Midbrain (tissue), 1 donor: ENCODE results near the gene INPP5E.
A peak's percentile ranks its signal among the peaks of the same experiment; 100 is the strongest.

Experiments
- DNase-seq: peaks from one replicate; lab custom pipeline; 2025; lab: John Stamatoyannopoulos, UW

The INPP5E gene

GRCh38 chr9:136403915-136404800, 35.5 kb downstream of the INPP5E start:
- no peak for DNase-seq

- DNase-seq: no peak
These were observed 36.1 kb downstream of the INPP5E start for GRCh38 chr9:136403538-136403914.

GRCh38 chr9:136402067-136402466, 37.6 kb downstream of the INPP5E start:
- DNase-seq: no peak

GRCh38 chr9:136401173-136401922, 38.3 kb downstream of the INPP5E start:
- DNase-seq: no peak

- peak; percentile 85 for DNase-seq
These were observed 39.4 kb downstream of the INPP5E start, which contains the start of gene SNAPC4 for GRCh38 chr9:136400038-136400834. SNAPC4 (minus strand) TSS chr9:136400170; CDS start chr9:136398428, 1,742 bp downstream.

GRCh38 chr9:136399176-136400037, 40.2 kb downstream of the INPP5E start:
- DNase-seq: no peak

GRCh38 chr9:136398286-136398685, 41.4 kb downstream of the INPP5E start:
- no peak for DNase-seq

- DNase-seq: no peak
These were observed 42.0 kb downstream of the INPP5E start for GRCh38 chr9:136397643-136398042.

- no peak for DNase-seq
These were observed 43.5 kb downstream of the INPP5E start for GRCh38 chr9:136396219-136396515.

GRCh38 chr9:136395345-136396218, 44.1 kb downstream of the INPP5E start:
- no peak for DNase-seq

GRCh38 chr9:136395020-136395340, 44.7 kb downstream of the INPP5E start:
- DNase-seq: no peak

- DNase-seq: no peak
These were observed 45.2 kb downstream of the INPP5E start for GRCh38 chr9:136394312-136395019.

- DNase-seq: no peak
These were observed 46.1 kb downstream of the INPP5E start for GRCh38 chr9:136393531-136393930.

GRCh38 chr9:136392538-136393449, 46.9 kb downstream of the INPP5E start:
- no peak for DNase-seq

- no peak for DNase-seq
These were observed 47.7 kb downstream of the INPP5E start for GRCh38 chr9:136391737-136392537.

GRCh38 chr9:136389396-136389795, 50.2 kb downstream of the INPP5E start:
- no peak for DNase-seq

- DNase-seq: no peak
These were observed 52.4 kb downstream of the INPP5E start for GRCh38 chr9:136387217-136387616.

- no peak for DNase-seq
These were observed 53.6 kb downstream of the INPP5E start for GRCh38 chr9:136386018-136386417.
